GM23338 (cell line): Measurements from ENCODE around the gene KIF9. TPM values are rescaled to one million over a fixed set of nuclear protein-coding genes. Genes with fewer than 3 reads are reported as not detected.
"Not testable (repeated sequence)": the region's sequence is repeated elsewhere in the genome, so short reads cannot be mapped to it uniquely, and the experiment has no call there.

Experiments used
- ATAC-seq: fragments of 200-7000 bp; cut with Tn5 transposase; 3 replicates; pipeline ENCODE4 v1.9.1; 2020
- DNase-seq: peaks from one replicate; pipeline ENCODE4 v3.0.0-alpha.2; 2015; ENCODE audit warnings: low spot score
- H2AFZ ChIP-seq: fragments of 200-600 bp; sonication (generic); 2 replicates; pipeline ENCODE4 v1.8.0; 2016; ENCODE audit warnings: antibody characterized with exemption, mild to moderate bottlenecking, moderate library complexity
- H3F3A ChIP-seq: fragments of 200-600 bp; sonication (generic); replicated peaks from 2 replicates; pipeline ENCODE4 v1.8.0; 2017; ENCODE audit warnings: antibody characterized with exemption, mixed run types, low read depth
- H3K27ac ChIP-seq: fragments of 200-600 bp; sonication (generic); 2 replicates; pipeline ENCODE4 v1.6.1; 2016; ENCODE audit warnings: low read depth
- H3K27me3 ChIP-seq: fragments of 200-600 bp; sonication (generic); 2 replicates; pipeline ENCODE4 v1.8.0; 2016; ENCODE audit warnings: mild to moderate bottlenecking, mixed run types, moderate library complexity; ENCODE audit not compliant: insufficient read depth
- H3K36me3 ChIP-seq: fragments of 200-600 bp; sonication (generic); 2 replicates; pipeline ENCODE4 v1.8.0; 2016; ENCODE audit warnings: mild to moderate bottlenecking; ENCODE audit not compliant: insufficient read depth
- H3K4me1 ChIP-seq: fragments of 200-600 bp; sonication (generic); 2 replicates; pipeline ENCODE4 v1.8.0; 2016; ENCODE audit warnings: mild to moderate bottlenecking, moderate library complexity; ENCODE audit not compliant: insufficient read depth
- H3K4me2 ChIP-seq: fragments of 200-600 bp; sonication (generic); 2 replicates; pipeline ENCODE4 v1.7.1; 2017; ENCODE audit warnings: mixed run types
- H3K4me3 ChIP-seq: fragments of 200-600 bp; sonication (generic); 2 replicates; pipeline ENCODE4 v1.6.1; 2016; ENCODE audit warnings: mixed run types
- H3K79me2 ChIP-seq: fragments of 200-600 bp; sonication (generic); replicated peaks from 2 replicates; pipeline ENCODE4 v1.8.0; 2017; ENCODE audit warnings: mild to moderate bottlenecking; ENCODE audit not compliant: insufficient read depth
- H3K9me2 ChIP-seq: fragments of 200-600 bp; sonication (generic); 2 replicates; pipeline ENCODE4 v1.8.0; 2017; ENCODE audit not compliant: insufficient read depth
- H4K20me1 ChIP-seq: fragments of 200-600 bp; sonication (generic); replicated peaks from 2 replicates; pipeline ENCODE4 v1.8.0; 2017; ENCODE audit warnings: mild to moderate bottlenecking; ENCODE audit not compliant: insufficient read depth
- H3K27ac Mint-ChIP-seq: 2 replicates; pipeline ENCODE4 v1.8.0; 2020; ENCODE audit warnings: inconsistent platforms, mild to moderate bottlenecking, moderate library complexity, mixed read lengths
- H3K27me3 Mint-ChIP-seq: 3 replicates; pipeline ENCODE4 v1.8.0; 2022; ENCODE audit warnings: low read depth, mild to moderate bottlenecking, moderate library complexity, mixed read lengths, inconsistent platforms; ENCODE audit not compliant: insufficient read depth, poor library complexity
- H3K36me3 Mint-ChIP-seq: 3 replicates; pipeline ENCODE4 v1.8.0; 2021; ENCODE audit warnings: low read depth, mild to moderate bottlenecking, inconsistent platforms, moderate library complexity, mixed read lengths
- H3K4me1 Mint-ChIP-seq: 3 replicates; pipeline ENCODE4 v1.8.0; 2020; ENCODE audit warnings: mild to moderate bottlenecking, inconsistent platforms, mixed read lengths
- H3K4me3 Mint-ChIP-seq: 3 replicates; pipeline ENCODE4 v1.8.0; 2021; ENCODE audit warnings: moderate library complexity, mild to moderate bottlenecking, inconsistent platforms, mixed read lengths
- H3K9me3 Mint-ChIP-seq: 3 replicates; pipeline ENCODE4 v1.8.0; 2020; ENCODE audit warnings: moderate library complexity, mild to moderate bottlenecking, inconsistent platforms, mixed read lengths
- EZH2 ChIP-seq: fragments of 200-600 bp; sonication (generic); IDR thresholded peaks from one replicate; pipeline ENCODE4 v1.8.0; 2017; ENCODE audit warnings: antibody characterized with exemption, mild to moderate bottlenecking, low read depth; ENCODE audit not compliant: unreplicated experiment
- EZH2phosphoT487 ChIP-seq: fragments of 200-600 bp; sonication (generic); IDR thresholded peaks from one replicate; pipeline ENCODE4 v1.8.1; 2018; ENCODE audit warnings: antibody characterized with exemption; ENCODE audit not compliant: unreplicated experiment
- JUNB ChIP-seq: IDR thresholded peaks from one replicate; pipeline ENCODE4 v1.6.1; 2016; ENCODE audit warnings: antibody characterized with exemption; ENCODE audit not compliant: unreplicated experiment
- NANOG ChIP-seq: IDR thresholded peaks from 2 replicates; pipeline ENCODE4 v1.6.1; 2016; ENCODE audit warnings: antibody characterized with exemption, borderline replicate concordance
- REST ChIP-seq: IDR thresholded peaks from one replicate; pipeline ENCODE4 v1.6.1; 2018; ENCODE audit warnings: antibody characterized with exemption; ENCODE audit not compliant: unreplicated experiment
- ZNF331 ChIP-seq: fragments of 250-450 bp; sonication (Bioruptor Pico); IDR thresholded peaks from 2 replicates; pipeline ENCODE4 v1.5.0; 2020; ENCODE audit warnings: low read depth, mild to moderate bottlenecking, moderate library complexity
- ZNF462 ChIP-seq: fragments of 250-450 bp; sonication (Bioruptor Pico); IDR thresholded peaks from 2 replicates; pipeline ENCODE4 v1.5.0; 2020; ENCODE audit warnings: mild to moderate bottlenecking, moderate library complexity
- polyA plus RNA-seq: library from polyadenylated mRNA; unstranded; fragments of >200 nt; fragmentation: Nextera tagmentation; extraction: Ambion mirVana; gene quantifications from 2 replicates; pipeline ENCODE4 v1.2.1, GENCODE V29; 2016
- total RNA-seq: library from RNA; depleted of rRNA; stranded (reverse); fragments of >200 nt; shearing (Covaris generic); gene quantifications from 2 replicates; pipeline ENCODE4 v1.2.3, GENCODE V29; 2014
- TF ChIP-seq, protein P1 (sequence below): IDR thresholded peaks from 2 replicates; pipeline ENCODE4 v1.6.1; 2016; ENCODE audit warnings: antibody characterized with exemption

Gene KIF9
- total and polyA plus RNA-seq, 2 experiments from 2014 or later, result 12.6 to 14.0 TPM

DNA sequence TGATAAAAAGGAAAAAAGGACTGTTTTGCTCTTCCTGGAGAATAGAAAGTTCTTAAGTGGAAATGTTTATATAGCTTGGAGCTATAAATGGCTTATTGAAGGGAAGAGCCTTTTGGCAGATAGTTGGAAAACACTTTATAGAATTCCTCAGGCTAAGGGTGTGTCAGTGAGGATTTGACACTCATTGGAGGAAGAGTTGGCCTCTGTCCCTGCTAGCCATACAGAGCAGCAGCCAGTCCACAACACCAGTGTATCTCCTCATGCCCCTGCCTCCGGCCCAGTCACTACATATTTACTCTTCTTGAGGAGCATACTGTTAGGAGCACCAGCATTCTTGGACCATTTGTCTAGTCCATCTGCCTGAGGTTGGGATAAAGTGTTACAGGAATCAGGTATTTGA lies 36.3 kb upstream of the KIF9 start:
- peaks cover 10% of the 10 kb centered on the region; the same call in 1 of the 2 replicates for H3K36me3 ChIP-seq
- H2AFZ ChIP-seq, result no peak overlapping the region
- peaks cover 6% of the 10 kb centered on the region; the same call in 1 of the 2 replicates for H3F3A ChIP-seq
- H3K9me3 Mint-ChIP-seq, result no peaks in the 10 kb centered on the region
- peaks cover 5% of the 10 kb centered on the region; the same call in 1 of the 2 replicates for H3K4me1 ChIP-seq
- H3K4me1 Mint-ChIP-seq, result peaks cover 11% of the 10 kb centered on the region; the same call in 2 of the 3 replicates
- no peaks in the 10 kb centered on the region for H3K27me3 ChIP-seq
- H4K20me1 ChIP-seq, result peaks cover 17% of the 10 kb centered on the region
- H3K79me2 ChIP-seq, result peaks cover 12% of the 10 kb centered on the region; the same call in 1 of the 2 replicates
- H3K9me2 ChIP-seq, result no peaks in the 10 kb centered on the region
- H3K27ac ChIP-seq, result 0 out of 2 replicates have a peak overlapping the region, but pooled peaks have one; percentile 10
- TF ChIP-seq EZH2 (no peak), EZH2phosphoT487 (no peak), JUNB (no peak), NANOG (no peak), ZNF462 (CRISPR knock-in tag) (no peak), ZNF331 (CRISPR knock-in tag) (no peak), REST (no peak)
- TF ChIP-seq, protein P1, sequence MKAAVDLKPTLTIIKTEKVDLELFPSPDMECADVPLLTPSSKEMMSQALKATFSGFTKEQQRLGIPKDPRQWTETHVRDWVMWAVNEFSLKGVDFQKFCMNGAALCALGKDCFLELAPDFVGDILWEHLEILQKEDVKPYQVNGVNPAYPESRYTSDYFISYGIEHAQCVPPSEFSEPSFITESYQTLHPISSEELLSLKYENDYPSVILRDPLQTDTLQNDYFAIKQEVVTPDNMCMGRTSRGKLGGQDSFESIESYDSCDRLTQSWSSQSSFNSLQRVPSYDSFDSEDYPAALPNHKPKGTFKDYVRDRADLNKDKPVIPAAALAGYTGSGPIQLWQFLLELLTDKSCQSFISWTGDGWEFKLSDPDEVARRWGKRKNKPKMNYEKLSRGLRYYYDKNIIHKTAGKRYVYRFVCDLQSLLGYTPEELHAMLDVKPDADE, result no peak
- H3K27me3 Mint-ChIP-seq, result no peaks in the 10 kb centered on the region
- H3K4me3 Mint-ChIP-seq, result no peak overlapping the region
- H3K4me2 ChIP-seq, result no peak overlapping the region
- no peak overlapping the region for H3K4me3 ChIP-seq
- no peak overlapping the region for H3K27ac Mint-ChIP-seq
- no peak for ATAC-seq
- DNase-seq, result no peak
- peaks cover 34% of the 10 kb centered on the region for H3K36me3 Mint-ChIP-seq

DNA sequence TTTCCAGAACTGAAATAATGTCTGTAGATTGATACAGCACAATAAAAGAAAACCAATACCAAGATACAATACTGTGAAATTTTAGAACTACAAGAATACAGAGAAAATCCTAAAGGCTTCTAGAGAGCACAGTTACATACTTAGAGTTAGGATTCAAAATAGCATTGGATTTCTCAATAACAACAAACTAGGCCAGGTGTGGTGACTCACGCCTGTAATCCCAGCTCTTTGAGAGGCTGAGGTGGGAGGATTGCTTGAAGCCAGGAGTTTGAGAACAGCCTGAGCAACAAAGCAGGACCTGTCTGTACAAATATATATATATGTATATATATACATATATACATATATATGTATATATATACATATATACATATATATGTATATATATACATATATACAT lies 33.6 kb upstream of the KIF9 start:
- peaks cover 11% of the 10 kb centered on the region for H3K36me3 Mint-ChIP-seq

More for the DNA sequence above, 33.6 kb upstream of the KIF9 start:
- H3K79me2 ChIP-seq, result peaks cover 12% of the 10 kb centered on the region; the same call in 1 of the 2 replicates
- H3K36me3 ChIP-seq, ATAC-seq, H3F3A ChIP-seq, H2AFZ ChIP-seq, H3K9me3 Mint-ChIP-seq, H3K4me3 ChIP-seq, H3K27ac ChIP-seq, H3K9me2 ChIP-seq, H3K27ac Mint-ChIP-seq, DNase-seq, H3K4me3 Mint-ChIP-seq, H3K4me1 ChIP-seq, H3K27me3 Mint-ChIP-seq, H3K27me3 ChIP-seq, H3K4me2 ChIP-seq: not testable (repeated sequence)
- peaks cover 11% of the 10 kb centered on the region; the same call in 2 of the 3 replicates for H3K4me1 Mint-ChIP-seq
- H4K20me1 ChIP-seq, result peaks cover 23% of the 10 kb centered on the region
